SK-N-SH (cell line): ENCODE data around the gene MGLL. TPM values are rescaled to one million over a fixed set of nuclear protein-coding genes. Genes with fewer than 3 reads are reported as not detected.

Experiments used
- CTCF ChIA-PET: fragments of 300-600, 350-600 bp; formaldehyde crosslinking; extraction: SDS; loops from one replicate; lab custom pipeline; 2021; lab: Yijun Ruan, JAX
- POLR2A ChIA-PET: fragments of 350-600 bp; sonication (Branson Sonifier 250); formaldehyde crosslinking; extraction: SDS; loops from one replicate; lab custom pipeline; 2020; ENCODE audit warnings: antibody characterized with exemption, inconsistent platforms; lab: Yijun Ruan, JAX
- DNase-seq: peaks from one replicate; pipeline ENCODE4 v3.0.0; 2012
- H2AFZ ChIP-seq: fragments of 200-600 bp; sonication (generic); 2 replicates; pipeline ENCODE4 v1.8.1; 2016; ENCODE audit warnings: antibody characterized with exemption, mild to moderate bottlenecking, low read depth
- H3F3A ChIP-seq: fragments of 200-600 bp; sonication (generic); replicated peaks from 2 replicates; pipeline ENCODE3; 2016; ENCODE audit warnings: antibody characterized with exemption, mild to moderate bottlenecking; ENCODE audit not compliant: insufficient read depth
- H3K27ac ChIP-seq, 2 experiments: fragments of 200-500 bp in 1 of 2; fragments of 200-600 bp in 1 of 2; sonication (Bioruptor generic) in 1 of 2; sonication (generic), shearing (Covaris generic) in 1 of 2; 2 replicates each; pipeline versions ENCODE4 v1.5.1 to v1.6.1; 2014 to 2016; ENCODE audit warnings: low read depth in 2 of 2, inconsistent platforms in 1 of 2, low read length in 1 of 2, mild to moderate bottlenecking in 1 of 2, mixed read lengths in 1 of 2
- H3K27me3 ChIP-seq: fragments of 200-600 bp; sonication (generic), shearing (Covaris generic); 2 replicates; pipeline ENCODE4 v1.6.1; 2016; ENCODE audit warnings: mixed run types; ENCODE audit not compliant: insufficient read depth
- H3K36me3 ChIP-seq, 2 experiments: fragments of 200-500 bp in 1 of 2; fragments of 200-600 bp in 1 of 2; sonication (Bioruptor generic) in 1 of 2; sonication (generic) in 1 of 2; replicated peaks in 1 of 2; 2 replicates each; pipeline versions ENCODE3 to v1.5.1; 2014 to 2016; ENCODE audit warnings: low read length in 1 of 2, mild to moderate bottlenecking in 1 of 2; ENCODE audit not compliant: insufficient read depth in 2 of 2, control insufficient read depth in 1 of 2
- H3K4me1 ChIP-seq, 2 experiments: fragments of 200-500 bp in 1 of 2; fragments of 200-600 bp in 1 of 2; sonication (Bioruptor generic) in 1 of 2; sonication (generic), shearing (Covaris generic) in 1 of 2; 2 replicates each; pipeline versions ENCODE4 v1.5.1 to v1.6.1; 2014 to 2016; ENCODE audit warnings: low read depth in 1 of 2, low read length in 1 of 2, mixed run types in 1 of 2; ENCODE audit not compliant: insufficient read depth in 2 of 2, control insufficient read depth in 1 of 2
- H3K4me2 ChIP-seq: fragments of 200-600 bp; sonication (generic), shearing (Covaris generic); 2 replicates; pipeline ENCODE4 v1.6.1; 2017; ENCODE audit warnings: mixed run types
- H3K4me3 ChIP-seq, 2 experiments: fragments of 200-500 bp in 1 of 2; fragments of 200-600 bp in 1 of 2; sonication (Bioruptor generic) in 1 of 2; sonication (generic), shearing (Covaris generic) in 1 of 2; 2 replicates each; pipeline versions ENCODE4 v1.5.1 to v1.8.1; 2014 to 2016; ENCODE audit warnings: low read depth in 2 of 2, inconsistent platforms in 1 of 2, low read length in 1 of 2, mild to moderate bottlenecking in 1 of 2, mixed read lengths in 1 of 2, moderate library complexity in 1 of 2
- H3K79me2 ChIP-seq: fragments of 200-600 bp; sonication (generic); 2 replicates; pipeline ENCODE4 v1.8.1; 2017; ENCODE audit warnings: mild to moderate bottlenecking; ENCODE audit not compliant: insufficient read depth
- H3K9ac ChIP-seq: fragments of 200-600 bp; sonication (generic); 2 replicates; pipeline ENCODE4 v1.6.1; 2017; ENCODE audit warnings: mixed run types
- H3K9me2 ChIP-seq: fragments of 200-600 bp; sonication (generic); 2 replicates; pipeline ENCODE4 v1.6.1; 2017; ENCODE audit warnings: mixed run types
- H3K9me3 ChIP-seq: fragments of 200-600 bp; sonication (generic); 2 replicates; pipeline ENCODE4 v1.6.1; 2017; ENCODE audit warnings: mixed run types, mild to moderate bottlenecking, moderate library complexity
- H4K20me1 ChIP-seq: fragments of 200-600 bp; sonication (generic); 2 replicates; pipeline ENCODE4 v1.6.1; 2017; ENCODE audit warnings: mild to moderate bottlenecking, mixed run types; ENCODE audit not compliant: insufficient read depth
- CHD2 ChIP-seq: fragments of 150-350 bp; IDR thresholded peaks from 2 replicates; pipeline ENCODE4 v1.6.1; 2018; ENCODE audit warnings: low read length; ENCODE audit not compliant: partially characterized antibody
- CTCF ChIP-seq: fragments of 200-600 bp; sonication (generic); IDR thresholded peaks from 2 replicates; pipeline ENCODE4 v1.6.1; 2017; ENCODE audit warnings: antibody characterized with exemption, mild to moderate bottlenecking, moderate library complexity
- EZH2phosphoT487 ChIP-seq: fragments of 200-600 bp; sonication (generic); IDR thresholded peaks from 2 replicates; pipeline ENCODE4 v1.6.1; 2017; ENCODE audit warnings: low read depth, mixed run types, mild to moderate bottlenecking, antibody characterized with exemption, moderate library complexity, borderline replicate concordance
- IRF3 ChIP-seq: fragments of 150-350 bp; IDR thresholded peaks from 2 replicates; pipeline ENCODE4 v1.6.1; 2016; ENCODE audit warnings: mild to moderate bottlenecking, low read depth, low read length
- MXI1 ChIP-seq: IDR thresholded peaks from 2 replicates; pipeline ENCODE4 v1.6.1; 2012; ENCODE audit warnings: mild to moderate bottlenecking, low read depth, low read length, improper control_type of control experiment
- RAD21 ChIP-seq: IDR thresholded peaks from 2 replicates; pipeline ENCODE4 v1.6.1; 2012; ENCODE audit warnings: mild to moderate bottlenecking, low read length
- RCOR1 ChIP-seq: fragments of 150-350 bp; IDR thresholded peaks from 2 replicates; pipeline ENCODE4 v1.6.1; 2017; ENCODE audit warnings: antibody characterized with exemption, low read length
- SIN3A ChIP-seq: IDR thresholded peaks from 2 replicates; pipeline ENCODE4 v1.6.1; 2012; ENCODE audit warnings: low read depth, mild to moderate bottlenecking, low read length, moderate library complexity, borderline replicate concordance
- SMC3 ChIP-seq: IDR thresholded peaks from 2 replicates; pipeline ENCODE4 v1.6.1; 2012; ENCODE audit warnings: low read depth, low read length, improper control_type of control experiment
- USF1 ChIP-seq: IDR thresholded peaks from 2 replicates; pipeline ENCODE4 v1.4.0; 2012; ENCODE audit warnings: low read depth, borderline replicate concordance
- USF2 ChIP-seq: fragments of 150-350 bp; IDR thresholded peaks from 2 replicates; pipeline ENCODE4 v1.6.1; 2017; ENCODE audit warnings: antibody characterized with exemption, low read length, low read depth, borderline replicate concordance
- WGBS: methylation state at CpG from one replicate; pipeline ENCODE4 v1.1.6; 2017; ENCODE audit warnings: low lambda C conversion rate; 5-methylcytosine and 5-hydroxymethylcytosine counted together
- polyA plus RNA-seq, 3 experiments: library from polyadenylated mRNA; depleted of rRNA; stranded (reverse); fragments of >200 nt; gene quantifications; 2 replicates each; pipeline ENCODE4 v1.2.3, GENCODE V29; 2012

The MGLL gene
- polyA plus RNA-seq, 1 of the 3 experiments (the other 2 are of a cell fraction) = 2.2 TPM

GRCh38 chr3:127694467-127695215 lies 127.7 kb downstream of the MGLL start:
- peak; percentile 14 for TF ChIP-seq CHD2
- TF ChIP-seq EZH2phosphoT487 = no peak
- TF ChIP-seq USF1 = no peak
- TF ChIP-seq MXI1 = no peak
- TF ChIP-seq SMC3 = peak; percentile 78
- peak; percentile 45 for TF ChIP-seq CTCF
- no peak for TF ChIP-seq IRF3
- no peak for TF ChIP-seq USF2
- TF ChIP-seq RCOR1 = no peak
- TF ChIP-seq RAD21 = peak; percentile 64
- no peak for TF ChIP-seq SIN3A
- 72% methylated on average over 8 of the region's 17 CpGs for whole genome bisulfite sequencing
- H3K4me3 ChIP-seq = no peak overlapping the region
- H3K79me2 ChIP-seq = no peaks in the 10 kb centered on the region
- no peak overlapping the region for H3K9ac ChIP-seq
- H3K9me2 ChIP-seq = no peaks in the 10 kb centered on the region
- H3K27me3 ChIP-seq = no peaks in the 10 kb centered on the region
- no peak overlapping the region for H3K4me2 ChIP-seq
- peak; percentile 71 for DNase-seq
- no peaks in the 10 kb centered on the region for H3K9me3 ChIP-seq
- POLR2A ChIA-PET = interaction anchor here (0.8 kb wide), 1 partner anchor 16 kb away, joined by 3 read pairs; no protein-coding TSS in a partner anchor
- H2AFZ ChIP-seq = no peak overlapping the region
- H4K20me1 ChIP-seq = no peaks in the 10 kb centered on the region
- H3K4me1 ChIP-seq = peaks cover 24 to 65% of the 10 kb centered on the region in 2 experiments; a peak in 3 of 4 replicates
- CTCF ChIA-PET = interaction anchor here (0.6 to 9.2 kb wide), 25 partner anchors 15 to 439 kb away, joined by 3 to 141 read pairs (median 4); partner anchors contain the start of genes ABTB1 and MGLL
- no peaks in the 10 kb centered on the region for H3K36me3 ChIP-seq
- H3K27ac ChIP-seq = peak overlapping the region in 1 of 2 experiments; percentile 60; a peak in 1 of 4 replicates
- H3F3A ChIP-seq = peaks cover 4% of the 10 kb centered on the region
